T-helper 2 cell treated with Interferon-gamma antibody and Interleukin-4, amounts not matched to agents 5 μg/mL and 100 μg/mL, for 36 hours (primary cell): ENCODE measurements around the gene TNNI2.

Experiments used
- DNase-seq: peaks from one replicate; pipeline ENCODE4 v3.0.0; 2021; ENCODE audit warnings: low spot score
- H3K27ac Mint-ChIP-seq: one replicate; pipeline ENCODE4 v1.8.0; 2021; ENCODE audit warnings: mild to moderate bottlenecking, mixed read lengths
- H3K27me3 Mint-ChIP-seq: one replicate; pipeline ENCODE4 v1.8.0; 2021; ENCODE audit warnings: low read depth, mixed read lengths
- H3K36me3 Mint-ChIP-seq: one replicate; pipeline ENCODE4 v1.8.0; 2021; ENCODE audit warnings: low read depth, mixed read lengths
- H3K4me1 Mint-ChIP-seq: one replicate; pipeline ENCODE4 v1.8.0; 2021; ENCODE audit warnings: low read depth, mixed read lengths
- H3K4me3 Mint-ChIP-seq: one replicate; pipeline ENCODE4 v1.8.0; 2022; ENCODE audit warnings: mild to moderate bottlenecking, moderate library complexity, mixed read lengths
- H3K9me3 Mint-ChIP-seq: one replicate; pipeline ENCODE4 v1.8.0; 2021; ENCODE audit warnings: mixed read lengths

TNNI2 gene

DNA sequence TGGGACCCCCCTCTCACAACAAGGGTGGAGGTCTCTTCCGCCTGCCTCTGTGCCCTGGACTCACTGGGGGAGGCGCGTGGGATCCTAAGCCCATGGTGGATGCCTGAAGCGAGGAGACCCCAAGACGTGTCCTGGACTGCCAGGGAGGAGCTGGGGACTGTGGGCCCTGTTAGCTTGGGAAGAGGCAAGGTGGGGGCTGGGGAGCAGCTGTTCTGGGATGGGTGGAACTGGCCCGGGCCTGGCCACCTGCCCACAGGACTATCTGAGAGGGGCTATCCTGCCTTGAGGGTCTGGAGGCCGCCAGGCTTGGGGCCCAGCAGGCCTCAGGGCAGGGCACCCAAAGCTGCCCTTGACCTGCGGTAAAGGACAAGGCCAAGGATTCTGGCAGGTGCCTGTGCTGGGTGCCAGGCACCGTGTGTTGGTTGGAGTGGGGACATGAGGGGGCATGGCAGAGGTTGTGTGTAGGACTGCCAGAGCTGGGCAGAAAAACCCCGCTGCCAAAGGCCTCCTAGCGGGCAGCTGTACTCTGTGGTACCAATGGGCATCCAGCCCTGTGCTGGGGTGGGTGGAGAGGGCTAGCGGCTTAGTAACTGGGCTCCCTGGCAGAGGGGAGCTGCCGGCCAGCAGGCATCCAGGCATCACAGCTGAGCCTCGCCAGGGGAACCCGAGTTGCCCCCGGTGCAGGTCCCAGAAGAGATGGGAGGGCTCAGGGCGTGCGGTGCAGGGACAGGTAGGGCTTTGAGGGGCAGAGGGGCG is 14.8 kb downstream of the TNNI2 start:
- no peak for DNase-seq
- Mint-ChIP-seq H3K4me3 (peak overlapping the region; percentile 98), H3K36me3 (peaks cover 18% of the 10 kb centered on the region)

GRCh38 chr11:1854132-1854948 is 15.6 kb downstream of the TNNI2 start:
- Mint-ChIP-seq H3K36me3 (peaks cover 19% of the 10 kb centered on the region), H3K4me1 (peaks cover 27% of the 10 kb centered on the region), H3K27ac (peak overlapping the region; percentile 92), H3K4me3 (peak overlapping the region; percentile 98), H3K27me3 (no peaks in the 10 kb centered on the region), H3K9me3 (no peaks in the 10 kb centered on the region)
- DNase-seq, result peak; percentile 49

More for the DNA sequence above, 14.8 kb downstream of the TNNI2 start:
- Mint-ChIP-seq H3K27me3 (no peaks in the 10 kb centered on the region), H3K27ac (peak overlapping the region; percentile 92), H3K9me3 (no peaks in the 10 kb centered on the region), H3K4me1 (peaks cover 27% of the 10 kb centered on the region)

- DNase-seq, result peak; percentile 78
- Mint-ChIP-seq H3K9me3 (no peaks in the 10 kb centered on the region), H3K36me3 (peaks cover 21% of the 10 kb centered on the region), H3K4me3 (peak overlapping the region; percentile 98), H3K27me3 (no peaks in the 10 kb centered on the region), H3K4me1 (peaks cover 21% of the 10 kb centered on the region), H3K27ac (no peak overlapping the region)
Measured at GRCh38 chr11:1854949-1855885, 16.4 kb downstream of the TNNI2 start.

DNA sequence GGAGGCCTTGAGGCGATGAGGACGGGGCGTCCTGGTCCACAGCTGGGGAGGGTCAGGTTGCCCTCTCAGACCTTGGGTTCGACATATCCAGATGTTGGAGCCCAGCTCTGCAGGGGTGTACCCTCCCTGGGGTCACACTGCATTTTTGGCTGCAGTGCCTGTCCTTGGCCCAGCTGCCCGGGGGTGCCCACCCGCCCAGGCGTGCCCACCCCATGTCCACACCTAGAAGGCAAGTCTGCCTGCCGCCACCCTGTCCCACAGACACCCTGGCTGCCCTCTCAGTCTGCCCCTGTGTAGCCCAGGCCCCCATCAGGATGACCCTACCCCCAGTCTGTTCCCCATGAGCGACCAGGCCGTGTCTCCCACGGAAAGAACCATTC is 17.1 kb downstream of the TNNI2 start:
- no peaks in the 10 kb centered on the region for H3K27me3 Mint-ChIP-seq

GRCh38 chr11:1856306-1857005 is 17.7 kb downstream of the TNNI2 start:
- Mint-ChIP-seq H3K4me1 (peaks cover 12% of the 10 kb centered on the region), H3K27me3 (no peaks in the 10 kb centered on the region), H3K4me3 (peak overlapping the region; percentile 44), H3K27ac (peak overlapping the region; percentile 34), H3K9me3 (no peaks in the 10 kb centered on the region), H3K36me3 (peaks cover 21% of the 10 kb centered on the region)
- DNase-seq, result no peak

More for the DNA sequence above, 17.1 kb downstream of the TNNI2 start:
- peaks cover 21% of the 10 kb centered on the region for H3K36me3 Mint-ChIP-seq
- peaks cover 15% of the 10 kb centered on the region for H3K4me1 Mint-ChIP-seq
- DNase-seq, result no peak
- H3K27ac Mint-ChIP-seq, result peak overlapping the region; percentile 34
- H3K9me3 Mint-ChIP-seq, result no peaks in the 10 kb centered on the region
- peak overlapping the region; percentile 98 for H3K4me3 Mint-ChIP-seq

DNA sequence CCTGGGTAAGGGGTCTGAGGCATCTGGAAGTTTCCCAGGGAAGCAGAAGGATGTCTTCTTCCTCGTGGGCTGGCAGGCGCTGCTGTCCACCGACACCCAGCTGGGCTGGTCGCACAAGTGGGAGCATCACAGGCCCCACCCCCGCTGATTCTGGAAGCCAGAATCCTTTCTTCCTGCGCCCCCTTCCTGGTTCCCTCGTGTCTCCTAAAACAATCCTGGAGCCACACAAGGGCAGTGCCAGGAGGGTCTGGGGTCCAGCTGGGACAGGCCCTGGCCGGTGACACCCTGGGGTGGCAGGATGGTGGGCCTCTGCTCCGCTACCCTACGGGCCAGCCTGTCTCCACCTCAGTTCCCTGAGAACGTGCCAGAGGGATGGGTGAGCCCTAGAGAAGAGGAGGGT is 18.3 kb downstream of the TNNI2 start:
- no peak for DNase-seq
- Mint-ChIP-seq H3K4me1 (peaks cover 10% of the 10 kb centered on the region), H3K27ac (no peak overlapping the region), H3K36me3 (peaks cover 21% of the 10 kb centered on the region), H3K4me3 (no peak overlapping the region), H3K9me3 (no peaks in the 10 kb centered on the region), H3K27me3 (no peaks in the 10 kb centered on the region)

DNA sequence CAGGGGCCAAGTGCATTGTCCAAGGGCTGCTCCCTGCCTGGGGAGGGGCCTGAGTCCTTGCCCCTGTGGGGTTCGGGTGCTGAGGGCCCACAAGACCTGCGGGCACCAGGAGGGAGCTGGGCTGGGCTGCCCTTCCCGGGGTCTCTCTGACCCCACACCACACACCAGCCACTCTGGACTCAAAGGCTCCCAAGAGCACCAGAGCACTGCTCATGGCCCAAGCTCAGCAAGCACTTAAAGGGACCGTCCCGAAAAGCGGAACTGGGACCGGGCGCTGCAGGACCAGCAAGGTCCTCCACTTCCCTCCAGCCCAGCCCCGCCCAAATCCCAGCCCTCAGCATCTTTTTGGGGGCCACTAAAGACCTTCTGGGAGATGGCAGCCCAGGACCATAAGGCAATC is 19.4 kb downstream of the TNNI2 start:
- Mint-ChIP-seq H3K27me3 (no peaks in the 10 kb centered on the region), H3K36me3 (peaks cover 18% of the 10 kb centered on the region), H3K9me3 (no peaks in the 10 kb centered on the region), H3K4me3 (no peak overlapping the region), H3K4me1 (no peaks in the 10 kb centered on the region), H3K27ac (no peak overlapping the region)
- DNase-seq, result no peak

DNA sequence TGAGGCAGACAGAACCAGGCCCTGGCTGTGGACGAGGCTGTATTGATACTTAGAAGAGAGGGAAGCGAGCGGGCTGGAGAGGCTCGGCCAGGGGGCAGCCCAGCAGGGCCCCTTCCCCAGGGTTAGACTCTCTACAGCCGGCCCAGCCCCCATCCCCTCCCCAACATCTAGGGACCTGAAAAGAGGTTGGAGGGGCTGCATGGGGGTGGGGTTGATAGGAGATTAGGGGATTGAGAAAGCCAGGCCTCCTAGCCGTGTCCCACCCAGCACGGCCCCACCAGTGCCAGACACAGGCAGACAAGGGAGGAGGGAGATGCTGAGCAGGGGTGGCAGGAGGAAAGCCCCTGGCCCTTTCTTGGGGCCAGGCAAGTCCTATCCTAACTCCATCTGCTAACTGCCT is 19.8 kb downstream of the TNNI2 start:
- Mint-ChIP-seq H3K27ac (no peak overlapping the region), H3K27me3 (no peaks in the 10 kb centered on the region), H3K4me1 (no peaks in the 10 kb centered on the region), H3K9me3 (no peaks in the 10 kb centered on the region), H3K36me3 (peaks cover 15% of the 10 kb centered on the region), H3K4me3 (no peak overlapping the region)
- no peak for DNase-seq

GRCh38 chr11:1859004-1859403 is 20.2 kb downstream of the TNNI2 start:
- Mint-ChIP-seq H3K27ac (no peak overlapping the region), H3K4me3 (no peak overlapping the region), H3K4me1 (no peaks in the 10 kb centered on the region), H3K27me3 (no peaks in the 10 kb centered on the region), H3K36me3 (peaks cover 11% of the 10 kb centered on the region), H3K9me3 (no peaks in the 10 kb centered on the region)
- DNase-seq, result no peak

- H3K4me1 Mint-ChIP-seq, result no peaks in the 10 kb centered on the region
- no peak for DNase-seq
- H3K36me3 Mint-ChIP-seq, result peaks cover 5% of the 10 kb centered on the region
- no peak overlapping the region for H3K4me3 Mint-ChIP-seq
- no peak overlapping the region for H3K27ac Mint-ChIP-seq
- H3K27me3 Mint-ChIP-seq, result no peaks in the 10 kb centered on the region
- H3K9me3 Mint-ChIP-seq, result no peaks in the 10 kb centered on the region
Measured at GRCh38 chr11:1860108-1860507, 21.3 kb downstream of the TNNI2 start.

DNA sequence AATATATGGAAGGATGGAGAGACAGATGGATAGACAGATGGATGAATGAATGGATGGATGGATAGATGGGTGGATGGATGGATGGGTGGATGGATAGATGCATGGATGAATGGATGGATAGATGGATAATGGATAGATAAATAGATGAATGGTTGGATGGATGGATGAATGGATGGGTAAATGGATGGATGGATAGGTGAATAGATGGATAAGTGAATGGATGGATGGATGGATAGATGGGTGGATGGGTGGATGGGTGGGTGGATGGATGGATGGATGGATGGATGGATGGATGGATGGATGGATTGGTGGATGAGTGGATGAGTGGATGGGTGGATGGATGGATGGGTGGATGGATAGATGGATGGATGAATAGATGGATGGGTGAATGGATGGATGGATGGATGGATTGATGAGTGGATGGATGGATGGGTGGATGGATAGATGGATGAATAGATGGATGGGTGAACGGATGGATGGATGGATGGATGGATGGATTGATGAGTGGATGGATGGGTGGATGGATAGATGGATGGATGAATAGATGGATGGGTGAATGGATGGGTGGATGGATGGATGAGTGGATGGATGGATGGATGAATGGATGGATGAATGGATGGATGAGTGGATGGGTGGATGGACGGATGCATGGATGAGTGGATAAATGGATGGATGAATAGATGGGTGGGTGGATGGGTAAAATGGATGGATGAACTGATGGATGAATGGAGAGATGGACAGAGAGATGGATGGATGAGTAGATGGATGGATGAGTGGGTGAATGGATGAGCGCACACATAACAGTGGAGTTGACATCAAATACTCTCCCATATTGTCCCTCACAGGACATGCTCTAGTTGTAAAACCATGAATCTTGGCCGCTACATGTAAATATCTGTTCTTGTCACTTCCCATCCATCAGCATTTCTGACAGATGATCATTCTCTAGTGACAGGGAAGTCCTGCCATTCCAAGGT is 22.9 kb downstream of the TNNI2 start:
- DNase-seq, result no peak
- H3K36me3 Mint-ChIP-seq, result peaks cover 5% of the 10 kb centered on the region
- no peaks in the 10 kb centered on the region for H3K4me1 Mint-ChIP-seq

GRCh38 chr11:1862588-1863351 is 24.0 kb downstream of the TNNI2 start:
- Mint-ChIP-seq H3K36me3 (peaks cover 5% of the 10 kb centered on the region), H3K9me3 (no peaks in the 10 kb centered on the region), H3K4me1 (no peaks in the 10 kb centered on the region), H3K27me3 (no peaks in the 10 kb centered on the region), H3K27ac (no peak overlapping the region), H3K4me3 (no peak overlapping the region)
- no peak for DNase-seq

More for the DNA sequence above, 22.9 kb downstream of the TNNI2 start:
- no peak overlapping the region for H3K27ac Mint-ChIP-seq
- H3K9me3 Mint-ChIP-seq, result no peaks in the 10 kb centered on the region
- H3K27me3 Mint-ChIP-seq, result no peaks in the 10 kb centered on the region
- H3K4me3 Mint-ChIP-seq, result no peak overlapping the region
